Eye (tissue), 1 donor: ENCODE results near the gene DNAAF8.
A peak's percentile ranks its signal among the peaks of the same experiment; 100 is the strongest.

Source experiments
- DNase-seq: peaks from one replicate; pipeline ENCODE4 v3.0.0-alpha.2; 2015

The DNAAF8 gene

GRCh38 chr16:4734063-4734729 is at the start of gene DNAAF8, which contains the start of gene ANKS3:
Gene DNAAF8 (plus strand): TSS chr16:4734537. CDS start chr16:4736515, 1,978 bp downstream.
Gene ANKS3 (minus strand): TSS chr16:4734271. CDS start chr16:4730149, 4,122 bp downstream.
- peak; percentile 96 for DNase-seq

- no peak for DNase-seq
These were observed 49.6 kb upstream of the DNAAF8 start for GRCh38 chr16:4684763-4685162.

- DNase-seq, result no peak
These were observed 49.0 kb upstream of the DNAAF8 start for GRCh38 chr16:4685292-4685691.

GRCh38 chr16:4685776-4686496 is 48.4 kb upstream of the DNAAF8 start:
- DNase-seq, result no peak

- DNase-seq, result no peak
These were observed 47.7 kb upstream of the DNAAF8 start for GRCh38 chr16:4686497-4687210.

GRCh38 chr16:4687416-4687815 is 46.9 kb upstream of the DNAAF8 start:
- no peak for DNase-seq

GRCh38 chr16:4687946-4688673 is 46.2 kb upstream of the DNAAF8 start:
- DNase-seq, result no peak

GRCh38 chr16:4688674-4689045 is 45.7 kb upstream of the DNAAF8 start:
- no peak for DNase-seq

GRCh38 chr16:4689091-4689671 is 45.2 kb upstream of the DNAAF8 start:
- no peak for DNase-seq

- DNase-seq, result no peak
These were observed 44.3 kb upstream of the DNAAF8 start for GRCh38 chr16:4689864-4690704.

- DNase-seq, result no peak
These were observed 43.2 kb upstream of the DNAAF8 start for GRCh38 chr16:4690946-4691665.

- no peak for DNase-seq
These were observed 42.5 kb upstream of the DNAAF8 start for GRCh38 chr16:4691666-4692412.

GRCh38 chr16:4692460-4693295 is 41.7 kb upstream of the DNAAF8 start:
- peak; percentile 26 for DNase-seq

- DNase-seq, result peak; percentile 97
These were observed 40.9 kb upstream of the DNAAF8 start, which contains the start of gene NUDT16L1 for GRCh38 chr16:4693296-4693955. Gene NUDT16L1 (plus strand): TSS chr16:4693562. CDS start chr16:4693727, 165 bp downstream.

- DNase-seq, result peak; percentile 44
These were observed 40.2 kb upstream of the DNAAF8 start for GRCh38 chr16:4693956-4694641.

- DNase-seq, result no peak
These were observed 39.5 kb upstream of the DNAAF8 start for GRCh38 chr16:4694642-4695451.
